Measurements from ENCODE around the gene OTUD7B.
"Not testable (repeated sequence)": the region's sequence is repeated elsewhere in the genome, so short reads cannot be mapped to it uniquely, and the experiment has no call there.

OTUD7B gene

GRCh38 chr1:150010393-150011115 lies at the start of gene OTUD7B:
TSS of gene OTUD7B (minus strand) at chr1:150010726. CDS start at chr1:149977510, 33,216 bp downstream.
- peak; percentile 30 to 35 for DNase-seq (ENCODE audit: low read depth in 2 of 2, low spot score in 1 of 2)

GRCh38 chr1:150060260-150060659 lies 49.7 kb upstream of the OTUD7B start:
- DNase-seq (ENCODE audit: low read depth in 2 of 2, low spot score in 1 of 2) = no peak

- DNase-seq (ENCODE audit: low read depth in 2 of 2, low spot score in 1 of 2) = no peak
These were observed 45.9 kb upstream of the OTUD7B start for GRCh38 chr1:150056407-150056806.

GRCh38 chr1:150055507-150055906 lies 45.0 kb upstream of the OTUD7B start:
- DNase-seq (ENCODE audit: low read depth in 2 of 2, low spot score in 1 of 2) = not testable (repeated sequence)

GRCh38 chr1:150053926-150054325 lies 43.4 kb upstream of the OTUD7B start:
- DNase-seq (ENCODE audit: low read depth in 2 of 2, low spot score in 1 of 2) = no peak

GRCh38 chr1:150051905-150052412 lies 41.4 kb upstream of the OTUD7B start:
- not testable (repeated sequence) for DNase-seq (ENCODE audit: low read depth in 2 of 2, low spot score in 1 of 2)

- DNase-seq (ENCODE audit: low read depth in 2 of 2, low spot score in 1 of 2) = no peak
These were observed 40.5 kb upstream of the OTUD7B start for GRCh38 chr1:150051089-150051373.

GRCh38 chr1:150049926-150050325 lies 39.4 kb upstream of the OTUD7B start:
- DNase-seq (ENCODE audit: low read depth in 2 of 2, low spot score in 1 of 2) = no peak

GRCh38 chr1:150034336-150034735 lies 23.8 kb upstream of the OTUD7B start:
- DNase-seq (ENCODE audit: low read depth in 2 of 2, low spot score in 1 of 2) = no peak

- DNase-seq (ENCODE audit: low read depth in 2 of 2, low spot score in 1 of 2) = no peak
These were observed 17.8 kb upstream of the OTUD7B start for GRCh38 chr1:150028322-150028721.

- DNase-seq (ENCODE audit: low read depth in 2 of 2, low spot score in 1 of 2) = no peak
These were observed 13.6 kb upstream of the OTUD7B start for GRCh38 chr1:150024156-150024555.

GRCh38 chr1:150022357-150022756 lies 11.8 kb upstream of the OTUD7B start:
- no peak for DNase-seq (ENCODE audit: low read depth in 2 of 2, low spot score in 1 of 2)

- no peak for DNase-seq (ENCODE audit: low read depth in 2 of 2, low spot score in 1 of 2)
These were observed 10.7 kb upstream of the OTUD7B start for GRCh38 chr1:150021191-150021694.

GRCh38 chr1:150020711-150021110 lies 10.2 kb upstream of the OTUD7B start:
- DNase-seq (ENCODE audit: low read depth in 2 of 2, low spot score in 1 of 2) = no peak

GRCh38 chr1:150018165-150018564 lies 7.6 kb upstream of the OTUD7B start:
- no peak for DNase-seq (ENCODE audit: low read depth in 2 of 2, low spot score in 1 of 2)

- no peak for DNase-seq (ENCODE audit: low read depth in 2 of 2, low spot score in 1 of 2)
These were observed 6.8 kb upstream of the OTUD7B start for GRCh38 chr1:150017206-150017750.

GRCh38 chr1:150015651-150016131 lies 5.2 kb upstream of the OTUD7B start:
- DNase-seq (ENCODE audit: low read depth in 2 of 2, low spot score in 1 of 2) = no peak

- DNase-seq (ENCODE audit: low read depth in 2 of 2, low spot score in 1 of 2) = no peak
These were observed 2.1 kb upstream of the OTUD7B start for GRCh38 chr1:150012611-150013010.

- DNase-seq (ENCODE audit: low read depth in 2 of 2, low spot score in 1 of 2) = peak; percentile 3 to 11
These were observed 728 bp downstream of the OTUD7B start for GRCh38 chr1:150009604-150010392.

GRCh38 chr1:150008699-150009098 lies 1.8 kb downstream of the OTUD7B start:
- no peak for DNase-seq (ENCODE audit: low read depth in 2 of 2, low spot score in 1 of 2)

GRCh38 chr1:150006881-150007421 lies 3.6 kb downstream of the OTUD7B start:
- DNase-seq (ENCODE audit: low read depth in 2 of 2, low spot score in 1 of 2) = no peak

Measured in stimulated activated CD8-positive, alpha-beta memory T cell treated with anti-CD3 and anti-CD28 coated beads, Interleukin-4, amount 100 ng/mL, for 1 hour (primary cell).